H1 (cell line): Measurements from ENCODE around the gene DNAL4.

ENCODE experiments used
- ASH2L ChIP-seq: fragments of 200-600, 300-600 bp; sonication (generic); IDR thresholded peaks from one replicate; pipeline ENCODE4 v1.7.1; 2017; ENCODE audit warnings: low read length
- CTCF ChIP-seq, 3 experiments: IDR thresholded peaks; 1 replicate in 2 of 3; 2 replicates in 1 of 3; pipeline versions ENCODE4 v1.5.1 to v1.6.1; 2011; ENCODE audit warnings: low read length in 3 of 3, mild to moderate bottlenecking in 3 of 3, inconsistent platforms in 2 of 3, low read depth in 1 of 3, moderate library complexity in 1 of 3; ENCODE audit not compliant: insufficient read depth in 1 of 3; ENCODE audit errors: control extremely low read depth in 1 of 3
- GABPA ChIP-seq: IDR thresholded peaks from 2 replicates; pipeline ENCODE4 v1.6.1; 2011; ENCODE audit warnings: mild to moderate bottlenecking, low read length, moderate library complexity, borderline replicate concordance; ENCODE audit not compliant: insufficient read depth
- POLR2A ChIP-seq, 2 experiments: IDR thresholded peaks; 1 replicate in 1 of 2; 2 replicates in 1 of 2; pipeline ENCODE4 v1.6.1; 2011; ENCODE audit warnings: low read depth in 2 of 2, low read length in 2 of 2, mild to moderate bottlenecking in 2 of 2; ENCODE audit errors: control extremely low read depth in 1 of 2
- POLR2AphosphoS5 ChIP-seq: IDR thresholded peaks from 2 replicates; pipeline ENCODE4 v1.6.1; 2011; ENCODE audit warnings: low read depth, low read length

GRCh38 chr22:38795569-38795968 lies 1.6 kb upstream of the DNAL4 start:
- no peak for TF ChIP-seq GABPA
- TF ChIP-seq ASH2L: no peak
- no peak for TF ChIP-seq CTCF (IDR thresholded peaks at IDR 0.05; ENCODE audit: control extremely low read depth in 1 of 3, insufficient read depth in 1 of 3, low read depth in 1 of 3, low read length in 3 of 3)
- no peak for TF ChIP-seq POLR2A (IDR thresholded peaks at IDR 0.05; ENCODE audit: control extremely low read depth in 1 of 2, low read depth in 2 of 2, low read length in 2 of 2)
- TF ChIP-seq POLR2AphosphoS5: no peak
